Measurements from ENCODE around the gene NDUFA8.

Gene NDUFA8

GRCh38 chr9:122127396-122127798 is 32.2 kb downstream of the NDUFA8 start:
- no peak overlapping the region for H3K4me2 ChIP-seq
- TF ChIP-seq, protein P1, sequence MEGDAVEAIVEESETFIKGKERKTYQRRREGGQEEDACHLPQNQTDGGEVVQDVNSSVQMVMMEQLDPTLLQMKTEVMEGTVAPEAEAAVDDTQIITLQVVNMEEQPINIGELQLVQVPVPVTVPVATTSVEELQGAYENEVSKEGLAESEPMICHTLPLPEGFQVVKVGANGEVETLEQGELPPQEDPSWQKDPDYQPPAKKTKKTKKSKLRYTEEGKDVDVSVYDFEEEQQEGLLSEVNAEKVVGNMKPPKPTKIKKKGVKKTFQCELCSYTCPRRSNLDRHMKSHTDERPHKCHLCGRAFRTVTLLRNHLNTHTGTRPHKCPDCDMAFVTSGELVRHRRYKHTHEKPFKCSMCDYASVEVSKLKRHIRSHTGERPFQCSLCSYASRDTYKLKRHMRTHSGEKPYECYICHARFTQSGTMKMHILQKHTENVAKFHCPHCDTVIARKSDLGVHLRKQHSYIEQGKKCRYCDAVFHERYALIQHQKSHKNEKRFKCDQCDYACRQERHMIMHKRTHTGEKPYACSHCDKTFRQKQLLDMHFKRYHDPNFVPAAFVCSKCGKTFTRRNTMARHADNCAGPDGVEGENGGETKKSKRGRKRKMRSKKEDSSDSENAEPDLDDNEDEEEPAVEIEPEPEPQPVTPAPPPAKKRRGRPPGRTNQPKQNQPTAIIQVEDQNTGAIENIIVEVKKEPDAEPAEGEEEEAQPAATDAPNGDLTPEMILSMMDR (conservative IDR thresholded peaks at IDR 0.05; ENCODE audit: low read depth, low read length): no peak
- no peak overlapping the region for H2AFZ ChIP-seq (ENCODE audit: low read depth)
- no peaks in the 10 kb centered on the region for H3K27me3 ChIP-seq (ENCODE audit: insufficient read depth, low read depth)
- H3K4me3 ChIP-seq (IDR thresholded peaks at IDR 0.05; ENCODE audit: insufficient read depth, low read depth, low read length): no peak overlapping the region
- no peaks in the 10 kb centered on the region for H3K79me2 ChIP-seq (ENCODE audit: insufficient read depth, low read depth)
- H3K36me3 ChIP-seq (ENCODE audit: insufficient read depth): no peaks in the 10 kb centered on the region
- no peaks in the 10 kb centered on the region for H3K4me1 ChIP-seq (ENCODE audit: low read depth, poor library complexity, severe bottlenecking)
- no peak overlapping the region for H3K27ac ChIP-seq
- no peaks in the 10 kb centered on the region for H4K20me1 ChIP-seq (ENCODE audit: insufficient read depth)
- no peak overlapping the region for H3K9ac ChIP-seq

DNA sequence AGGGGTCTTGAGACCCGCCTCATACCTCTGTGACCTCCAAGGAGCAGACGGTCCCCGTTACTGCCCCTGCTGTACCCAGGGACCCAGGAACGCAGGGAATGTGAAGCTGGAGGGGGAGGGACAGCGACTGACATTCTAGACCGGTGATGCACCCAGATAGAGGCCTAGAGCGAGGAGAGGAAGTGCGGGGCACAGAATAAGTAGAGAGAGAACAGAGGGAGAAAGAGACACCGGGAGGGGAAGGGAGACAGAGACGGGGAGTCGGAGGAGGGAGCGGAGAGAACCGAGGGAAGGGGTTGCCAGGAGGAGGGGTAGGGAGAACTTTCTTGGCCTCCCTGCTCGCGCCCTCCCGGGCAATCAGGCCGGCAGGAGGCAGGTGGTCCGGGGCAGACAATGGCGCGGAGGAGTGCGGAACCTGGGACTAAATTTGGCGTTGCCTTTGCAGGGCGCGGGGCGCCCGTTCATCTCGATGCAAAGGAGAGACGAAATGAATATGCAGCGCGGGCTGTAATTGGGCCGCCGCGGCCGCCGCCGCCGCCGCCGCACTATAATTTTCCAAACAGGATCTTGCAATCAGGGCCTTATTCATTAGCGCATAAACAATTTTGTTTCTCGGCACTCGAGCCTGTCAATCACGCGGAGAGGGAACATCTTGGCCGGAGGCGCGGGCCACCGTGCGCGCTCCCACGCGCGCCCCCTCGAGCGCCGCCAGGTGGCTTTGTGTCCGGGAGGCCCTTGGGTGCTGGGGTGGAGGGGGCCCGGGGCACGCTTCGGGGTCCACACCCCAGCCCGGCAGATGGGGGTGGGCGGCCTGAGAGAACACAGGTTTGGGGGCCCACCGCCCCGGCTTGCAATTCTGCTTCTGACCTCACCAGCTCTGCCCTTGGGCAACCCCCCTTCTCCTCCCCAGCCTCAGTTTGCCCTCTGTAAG is 33.0 kb downstream of the NDUFA8 start:
- H3K9ac ChIP-seq: no peak overlapping the region

GRCh38 chr9:122125509-122126330 is 33.9 kb downstream of the NDUFA8 start:
- Histone ChIP-seq H2AFZ (ENCODE audit: low read depth) (no peak overlapping the region), H3K4me2 (no peak overlapping the region), H3K4me3 (IDR thresholded peaks at IDR 0.05; ENCODE audit: insufficient read depth, low read depth, low read length) (no peak overlapping the region), H3K79me2 (ENCODE audit: insufficient read depth, low read depth) (no peaks in the 10 kb centered on the region), H3K27me3 (ENCODE audit: insufficient read depth, low read depth) (no peaks in the 10 kb centered on the region), H3K36me3 (ENCODE audit: insufficient read depth) (no peaks in the 10 kb centered on the region), H3K9ac (no peak overlapping the region), H4K20me1 (ENCODE audit: insufficient read depth) (no peaks in the 10 kb centered on the region), H3K4me1 (ENCODE audit: low read depth, poor library complexity, severe bottlenecking) (no peaks in the 10 kb centered on the region), H3K27ac (no peak overlapping the region)
- TF ChIP-seq, protein P1 (conservative IDR thresholded peaks at IDR 0.05; ENCODE audit: low read depth, low read length): peak; percentile 29

More for the DNA sequence above, 33.0 kb downstream of the NDUFA8 start:
- Histone ChIP-seq H4K20me1 (ENCODE audit: insufficient read depth) (no peaks in the 10 kb centered on the region), H2AFZ (ENCODE audit: low read depth) (no peak overlapping the region), H3K4me1 (ENCODE audit: low read depth, poor library complexity, severe bottlenecking) (no peaks in the 10 kb centered on the region), H3K4me2 (no peak overlapping the region), H3K36me3 (ENCODE audit: insufficient read depth) (no peaks in the 10 kb centered on the region), H3K27ac (no peak overlapping the region), H3K27me3 (ENCODE audit: insufficient read depth, low read depth) (no peaks in the 10 kb centered on the region), H3K79me2 (ENCODE audit: insufficient read depth, low read depth) (no peaks in the 10 kb centered on the region), H3K4me3 (IDR thresholded peaks at IDR 0.05; ENCODE audit: insufficient read depth, low read depth, low read length) (no peak overlapping the region)
- TF ChIP-seq, protein P1 (conservative IDR thresholded peaks at IDR 0.05; ENCODE audit: low read depth, low read length): no peak

DNA sequence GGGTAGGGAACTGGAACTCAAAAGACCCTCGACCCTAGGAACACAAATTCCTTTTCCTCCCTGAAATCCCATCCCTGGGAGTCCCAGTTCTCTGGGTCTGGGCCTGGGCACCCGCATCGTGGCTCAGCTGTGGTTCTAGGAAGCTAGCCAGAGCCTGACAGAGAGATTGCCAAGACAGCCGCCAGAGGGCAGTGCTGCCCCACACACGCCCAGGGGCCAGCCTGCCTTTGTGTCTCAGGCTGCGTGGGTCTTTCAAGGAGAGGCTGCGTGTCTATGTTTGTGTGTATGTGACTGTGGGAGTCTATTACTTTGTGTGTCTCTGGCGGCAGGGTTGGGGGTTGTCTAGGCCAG is 34.4 kb downstream of the NDUFA8 start:
- Histone ChIP-seq H3K36me3 (ENCODE audit: insufficient read depth) (no peaks in the 10 kb centered on the region), H2AFZ (ENCODE audit: low read depth) (no peak overlapping the region), H3K79me2 (ENCODE audit: insufficient read depth, low read depth) (no peaks in the 10 kb centered on the region), H3K9ac (no peak overlapping the region), H3K27ac (no peak overlapping the region), H3K4me2 (no peak overlapping the region), H3K27me3 (ENCODE audit: insufficient read depth, low read depth) (no peaks in the 10 kb centered on the region), H3K4me1 (ENCODE audit: low read depth, poor library complexity, severe bottlenecking) (no peaks in the 10 kb centered on the region), H4K20me1 (ENCODE audit: insufficient read depth) (no peaks in the 10 kb centered on the region), H3K4me3 (IDR thresholded peaks at IDR 0.05; ENCODE audit: insufficient read depth, low read depth, low read length) (no peak overlapping the region)
- TF ChIP-seq, protein P1 (conservative IDR thresholded peaks at IDR 0.05; ENCODE audit: low read depth, low read length): peak; percentile 92

All from KMS-11 (cell line).